ENCODE measurements around the gene EPHA2.

The EPHA2 gene

DNA sequence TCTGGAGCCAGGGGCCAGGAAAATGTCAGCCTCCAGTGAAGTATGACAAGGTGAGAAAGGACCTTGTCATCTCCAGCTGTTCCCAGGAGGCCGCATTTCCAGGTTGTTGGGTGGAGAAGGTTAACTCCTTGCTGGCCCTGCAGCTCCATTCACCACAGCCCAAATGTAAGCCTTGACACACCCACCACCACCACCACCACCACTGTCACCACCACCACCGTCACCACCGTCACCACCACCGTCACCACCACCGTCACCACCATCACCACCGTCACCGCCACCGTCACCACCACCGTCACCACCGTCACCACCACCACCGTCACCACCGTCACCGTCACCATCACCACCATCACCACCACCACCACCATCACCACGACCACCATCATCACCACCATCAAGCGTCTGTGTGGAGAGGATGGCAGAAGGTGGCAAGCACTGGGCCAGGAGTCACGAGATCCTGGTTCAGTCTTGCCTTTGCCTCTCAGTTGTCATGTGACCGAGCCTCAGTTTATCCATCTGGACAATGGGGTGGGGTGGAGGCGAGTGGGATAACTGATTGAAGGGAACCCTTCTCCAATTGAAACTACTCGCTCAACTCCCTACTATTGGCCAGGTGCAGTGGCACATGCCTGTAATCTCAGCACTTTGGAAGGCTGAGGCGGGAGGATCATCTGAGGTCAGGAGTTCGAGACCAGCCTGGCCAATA, 61.3 kb downstream of the EPHA2 start:
- H3K9ac ChIP-seq (ENCODE audit: low read length), result no peak overlapping the region
- H3K4me3 ChIP-seq (ENCODE audit: low read depth, low read length), result no peak overlapping the region
- no peaks in the 10 kb centered on the region for H3K36me3 ChIP-seq (ENCODE audit: control insufficient read depth, insufficient read depth, low read length)
- peaks cover 7% of the 10 kb centered on the region; the same call in 1 of the 2 replicates for H3K4me1 ChIP-seq (ENCODE audit: control insufficient read depth, insufficient read depth, low read length)
- no peaks in the 10 kb centered on the region for H3K27me3 ChIP-seq (ENCODE audit: control insufficient read depth, insufficient read depth, low read length)
- no peak overlapping the region for H3K27ac ChIP-seq (ENCODE audit: low read depth, low read length)
- no peaks in the 10 kb centered on the region for H3K9me3 ChIP-seq (ENCODE audit: control insufficient read depth, insufficient read depth, low read depth, low read length)

DNA sequence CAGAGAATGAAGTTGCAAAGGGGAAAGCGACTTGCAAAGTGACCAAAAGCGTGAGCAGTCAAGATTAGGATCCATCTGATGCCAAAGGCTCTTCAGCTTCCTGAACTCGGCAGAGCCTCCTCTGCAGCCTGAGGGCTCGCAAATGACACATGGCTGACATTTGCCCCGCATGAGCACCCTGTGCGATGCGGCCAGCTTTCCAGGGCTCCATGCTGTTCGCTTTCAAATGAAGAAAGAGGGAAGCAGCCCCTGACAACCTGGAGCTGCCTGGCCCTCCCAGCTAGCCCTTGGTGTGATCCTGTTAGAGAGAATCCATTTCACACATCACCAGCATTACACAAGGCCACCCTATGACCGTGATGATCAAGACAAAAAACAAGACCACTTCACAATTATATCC, 62.3 kb downstream of the EPHA2 start:
- H3K4me1 ChIP-seq (ENCODE audit: control insufficient read depth, insufficient read depth, low read length), result peaks cover 7% of the 10 kb centered on the region; the same call in 1 of the 2 replicates
- no peak overlapping the region for H3K9ac ChIP-seq (ENCODE audit: low read length)
- H3K9me3 ChIP-seq (ENCODE audit: control insufficient read depth, insufficient read depth, low read depth, low read length), result no peaks in the 10 kb centered on the region
- no peak overlapping the region for H3K27ac ChIP-seq (ENCODE audit: low read depth, low read length)
- no peaks in the 10 kb centered on the region for H3K27me3 ChIP-seq (ENCODE audit: control insufficient read depth, insufficient read depth, low read length)
- no peaks in the 10 kb centered on the region for H3K36me3 ChIP-seq (ENCODE audit: control insufficient read depth, insufficient read depth, low read length)
- no peak overlapping the region for H3K4me3 ChIP-seq (ENCODE audit: low read depth, low read length)

DNA sequence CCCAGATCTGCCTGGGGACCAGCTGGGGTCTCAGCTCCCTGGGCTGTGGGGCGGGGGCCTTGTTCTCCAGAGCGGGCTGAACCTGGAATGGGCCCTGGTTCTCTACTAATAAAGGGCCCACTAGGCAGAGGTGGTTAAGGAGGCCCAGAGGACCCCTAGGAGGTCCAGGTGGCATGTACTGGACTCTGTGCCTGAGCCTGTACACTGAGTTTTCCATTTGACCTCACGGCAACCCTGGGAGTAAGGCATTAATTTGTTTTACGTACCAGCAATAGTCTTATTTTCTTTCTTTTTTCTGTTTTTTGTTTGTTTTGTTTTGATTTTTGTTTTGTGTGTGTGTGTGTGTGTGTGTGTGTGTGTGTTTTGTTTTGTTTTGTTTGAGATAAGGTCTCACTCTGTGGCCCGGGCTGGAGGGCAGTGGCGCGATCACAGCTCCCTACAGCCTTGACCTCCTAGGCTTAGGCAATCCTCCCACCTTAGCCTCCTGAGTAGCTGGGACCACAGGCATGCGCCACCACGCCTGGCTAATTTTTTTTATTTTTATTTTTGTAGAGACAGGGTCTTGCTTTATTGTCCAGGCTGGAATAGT, 62.9 kb downstream of the EPHA2 start:
- H3K9me3 ChIP-seq (ENCODE audit: control insufficient read depth, insufficient read depth, low read depth, low read length), result no peaks in the 10 kb centered on the region
- H3K27ac ChIP-seq (ENCODE audit: low read depth, low read length), result no peak overlapping the region
- H3K36me3 ChIP-seq (ENCODE audit: control insufficient read depth, insufficient read depth, low read length), result no peaks in the 10 kb centered on the region
- no peak overlapping the region for H3K4me3 ChIP-seq (ENCODE audit: low read depth, low read length)
- peaks cover 10% of the 10 kb centered on the region; the same call in 1 of the 2 replicates for H3K4me1 ChIP-seq (ENCODE audit: control insufficient read depth, insufficient read depth, low read length)
- H3K27me3 ChIP-seq (ENCODE audit: control insufficient read depth, insufficient read depth, low read length), result no peaks in the 10 kb centered on the region
- no peak overlapping the region for H3K9ac ChIP-seq (ENCODE audit: low read length)

DNA sequence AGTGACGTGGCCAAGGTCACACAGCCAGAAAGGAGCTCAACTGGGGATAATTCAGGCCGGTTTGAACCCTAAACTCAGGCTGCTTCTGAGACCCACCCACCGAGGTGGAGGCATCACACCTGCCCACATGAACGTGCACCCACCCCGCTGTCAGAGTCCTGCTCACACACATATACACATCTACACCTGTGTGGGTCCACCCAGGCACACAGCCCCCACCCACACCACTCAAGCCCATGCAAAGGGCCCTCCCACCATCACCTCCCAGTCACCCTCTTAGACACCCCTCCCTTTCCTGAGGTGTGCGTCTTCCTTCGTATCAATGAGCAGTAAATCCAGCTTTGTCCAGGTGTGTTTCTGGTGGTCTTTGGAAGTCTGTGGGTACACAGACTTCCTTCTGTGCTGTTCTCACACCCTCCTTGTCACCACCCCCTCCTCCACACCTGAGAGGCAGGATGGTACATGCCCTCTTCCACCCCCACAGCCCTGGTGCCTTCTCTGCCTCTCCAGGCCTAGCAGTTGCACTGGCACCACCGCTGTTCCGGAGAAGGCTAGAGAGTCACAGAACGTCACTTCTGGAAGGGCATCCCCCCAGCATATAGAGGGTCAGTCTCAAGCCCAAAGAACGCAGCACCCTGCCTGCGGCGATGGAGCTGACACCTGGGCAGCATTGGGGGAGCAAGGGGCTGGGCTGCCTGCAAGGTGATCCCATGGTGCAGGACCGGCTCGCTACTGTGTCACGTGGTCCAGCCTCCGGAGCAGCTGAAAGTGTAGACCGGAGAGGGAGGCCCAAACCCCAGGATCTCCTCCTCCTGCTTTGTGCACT, 63.6 kb downstream of the EPHA2 start:
- Histone ChIP-seq H3K27me3 (ENCODE audit: control insufficient read depth, insufficient read depth, low read length) (no peaks in the 10 kb centered on the region), H3K9me3 (ENCODE audit: control insufficient read depth, insufficient read depth, low read depth, low read length) (no peaks in the 10 kb centered on the region), H3K27ac (ENCODE audit: low read depth, low read length) (no peak overlapping the region), H3K36me3 (ENCODE audit: control insufficient read depth, insufficient read depth, low read length) (no peaks in the 10 kb centered on the region), H3K9ac (ENCODE audit: low read length) (no peak overlapping the region), H3K4me1 (ENCODE audit: control insufficient read depth, insufficient read depth, low read length) (peaks cover 15% of the 10 kb centered on the region; the same call in 1 of the 2 replicates), H3K4me3 (ENCODE audit: low read depth, low read length) (no peak overlapping the region)

DNA sequence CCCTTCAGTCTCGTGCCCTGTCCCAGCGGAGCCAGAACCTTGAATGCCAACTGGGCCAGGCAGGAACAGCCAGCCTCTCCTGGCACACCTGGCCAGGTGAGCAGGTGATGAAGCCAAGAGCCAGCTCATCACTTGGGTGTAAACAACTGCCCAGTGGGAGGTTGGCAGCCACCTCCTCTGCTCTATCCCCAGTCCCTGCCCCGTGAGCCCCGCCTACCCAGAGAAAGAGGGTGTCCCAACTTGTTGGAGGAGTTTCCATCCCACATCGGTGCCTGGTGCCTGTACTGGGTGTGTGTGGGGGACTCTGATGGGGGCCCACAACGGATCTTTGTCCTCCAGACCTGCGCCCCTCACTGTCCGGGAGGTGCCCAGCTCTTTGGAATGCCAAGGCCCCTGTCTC, 64.6 kb downstream of the EPHA2 start:
- Histone ChIP-seq H3K4me1 (ENCODE audit: control insufficient read depth, insufficient read depth, low read length) (peaks cover 15% of the 10 kb centered on the region; the same call in 1 of the 2 replicates), H3K27me3 (ENCODE audit: control insufficient read depth, insufficient read depth, low read length) (no peaks in the 10 kb centered on the region), H3K4me3 (ENCODE audit: low read depth, low read length) (no peak overlapping the region), H3K9me3 (ENCODE audit: control insufficient read depth, insufficient read depth, low read depth, low read length) (no peaks in the 10 kb centered on the region), H3K27ac (ENCODE audit: low read depth, low read length) (no peak overlapping the region), H3K36me3 (ENCODE audit: control insufficient read depth, insufficient read depth, low read length) (no peaks in the 10 kb centered on the region), H3K9ac (ENCODE audit: low read length) (no peak overlapping the region)

DNA sequence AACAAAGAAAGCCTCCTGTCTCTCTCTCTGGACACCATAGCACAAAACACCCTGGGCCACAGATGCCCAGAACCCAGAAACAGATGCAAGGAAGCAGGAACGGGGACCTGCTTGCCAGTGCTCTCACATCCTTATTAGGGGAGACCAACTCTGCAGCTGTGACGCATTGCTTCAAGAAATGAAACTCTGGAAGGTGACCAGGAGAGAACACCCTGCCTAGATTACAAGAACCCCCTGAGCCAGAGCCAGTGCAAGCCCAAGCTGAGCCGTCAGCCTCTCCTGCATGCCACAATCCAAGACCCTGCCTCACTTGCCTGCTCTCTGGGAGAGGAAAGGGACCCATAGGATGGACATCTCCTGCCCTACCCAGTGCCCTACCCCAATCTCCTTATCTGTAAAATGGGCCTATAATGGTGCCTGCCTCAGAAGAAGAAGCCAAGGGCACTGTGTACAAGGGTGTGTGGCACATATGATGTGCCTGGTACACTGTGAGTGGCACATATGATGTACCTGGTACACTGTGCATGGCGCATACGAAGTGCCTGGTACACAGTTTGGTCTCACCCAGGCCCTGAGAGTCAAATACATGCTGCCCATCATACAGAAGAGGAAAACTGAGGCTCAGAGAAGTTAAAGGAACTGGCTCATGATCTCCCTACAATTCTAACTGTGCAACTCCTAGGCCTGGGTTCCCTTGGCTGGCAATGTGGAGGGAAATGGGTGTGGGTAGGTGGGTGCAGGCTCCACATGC, 65.6 kb downstream of the EPHA2 start:
- no peaks in the 10 kb centered on the region for H3K36me3 ChIP-seq (ENCODE audit: control insufficient read depth, insufficient read depth, low read length)
- no peaks in the 10 kb centered on the region for H3K9me3 ChIP-seq (ENCODE audit: control insufficient read depth, insufficient read depth, low read depth, low read length)
- no peak overlapping the region for H3K4me3 ChIP-seq (ENCODE audit: low read depth, low read length)
- no peaks in the 10 kb centered on the region for H3K27me3 ChIP-seq (ENCODE audit: control insufficient read depth, insufficient read depth, low read length)
- no peak overlapping the region for H3K27ac ChIP-seq (ENCODE audit: low read depth, low read length)
- H3K9ac ChIP-seq (ENCODE audit: low read length), result no peak overlapping the region
- peaks cover 15% of the 10 kb centered on the region; the same call in 1 of the 2 replicates for H3K4me1 ChIP-seq (ENCODE audit: control insufficient read depth, insufficient read depth, low read length)

DNA sequence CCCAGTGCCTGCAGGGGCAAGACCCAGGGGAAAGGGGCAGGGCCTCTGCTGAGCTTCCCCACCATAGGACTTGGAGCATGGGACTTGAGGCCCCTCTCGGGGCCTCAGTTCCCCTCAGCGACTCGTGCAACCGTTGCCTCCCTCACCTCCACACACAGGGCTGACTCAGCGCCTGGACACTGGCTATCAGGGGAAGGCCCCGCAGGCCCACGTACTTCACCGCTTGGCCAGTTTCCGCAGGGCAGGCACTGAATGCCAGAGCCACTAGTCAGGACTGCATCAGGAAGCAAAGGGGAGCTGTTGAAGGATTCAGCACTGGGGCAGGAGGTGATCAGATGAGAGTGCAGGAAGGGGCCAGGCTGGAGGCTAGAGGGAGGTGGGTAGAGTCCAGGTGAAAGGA, 66.9 kb downstream of the EPHA2 start:
- H3K4me3 ChIP-seq (ENCODE audit: low read depth, low read length), result no peak overlapping the region
- no peaks in the 10 kb centered on the region for H3K9me3 ChIP-seq (ENCODE audit: control insufficient read depth, insufficient read depth, low read depth, low read length)
- no peak overlapping the region for H3K27ac ChIP-seq (ENCODE audit: low read depth, low read length)
- peaks cover 13% of the 10 kb centered on the region; the same call in 1 of the 2 replicates for H3K4me1 ChIP-seq (ENCODE audit: control insufficient read depth, insufficient read depth, low read length)
- H3K9ac ChIP-seq (ENCODE audit: low read length), result no peak overlapping the region
- no peaks in the 10 kb centered on the region for H3K36me3 ChIP-seq (ENCODE audit: control insufficient read depth, insufficient read depth, low read length)
- H3K27me3 ChIP-seq (ENCODE audit: control insufficient read depth, insufficient read depth, low read length), result no peaks in the 10 kb centered on the region

DNA sequence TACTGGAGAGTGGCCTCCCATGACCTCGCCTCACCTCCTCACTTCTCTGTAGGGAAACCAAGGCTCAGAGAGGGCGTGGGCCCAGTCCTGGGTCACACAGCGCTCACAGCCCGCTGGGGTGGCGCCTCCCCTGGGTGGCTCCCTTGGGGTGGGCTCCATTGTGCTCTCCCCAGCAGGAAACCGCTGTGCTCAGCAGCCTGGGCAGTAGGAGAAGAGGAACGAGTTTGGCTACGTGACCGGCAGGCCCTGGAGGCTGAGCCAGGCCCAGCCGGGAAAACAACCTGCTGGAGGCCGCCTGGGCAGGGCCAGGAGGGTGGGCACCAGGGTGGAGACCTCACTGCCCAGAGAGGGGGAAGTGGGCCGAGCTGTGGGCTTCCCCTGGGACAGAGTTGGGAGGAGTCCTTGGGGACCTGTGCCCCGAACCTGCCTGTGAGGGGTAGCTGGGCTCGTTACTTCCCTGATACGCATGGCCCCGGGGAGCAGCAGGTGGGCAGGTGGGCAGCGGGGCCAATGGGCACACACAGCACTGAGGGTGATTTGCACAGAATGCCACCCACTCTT, 67.4 kb downstream of the EPHA2 start:
- H3K4me1 ChIP-seq (ENCODE audit: control insufficient read depth, insufficient read depth, low read length), result peaks cover 12% of the 10 kb centered on the region; the same call in 1 of the 2 replicates
- no peaks in the 10 kb centered on the region for H3K36me3 ChIP-seq (ENCODE audit: control insufficient read depth, insufficient read depth, low read length)
- H3K27ac ChIP-seq (ENCODE audit: low read depth, low read length), result no peak overlapping the region
- no peaks in the 10 kb centered on the region for H3K9me3 ChIP-seq (ENCODE audit: control insufficient read depth, insufficient read depth, low read depth, low read length)
- H3K27me3 ChIP-seq (ENCODE audit: control insufficient read depth, insufficient read depth, low read length), result no peaks in the 10 kb centered on the region
- H3K9ac ChIP-seq (ENCODE audit: low read length), result no peak overlapping the region
- no peak overlapping the region for H3K4me3 ChIP-seq (ENCODE audit: low read depth, low read length)

DNA sequence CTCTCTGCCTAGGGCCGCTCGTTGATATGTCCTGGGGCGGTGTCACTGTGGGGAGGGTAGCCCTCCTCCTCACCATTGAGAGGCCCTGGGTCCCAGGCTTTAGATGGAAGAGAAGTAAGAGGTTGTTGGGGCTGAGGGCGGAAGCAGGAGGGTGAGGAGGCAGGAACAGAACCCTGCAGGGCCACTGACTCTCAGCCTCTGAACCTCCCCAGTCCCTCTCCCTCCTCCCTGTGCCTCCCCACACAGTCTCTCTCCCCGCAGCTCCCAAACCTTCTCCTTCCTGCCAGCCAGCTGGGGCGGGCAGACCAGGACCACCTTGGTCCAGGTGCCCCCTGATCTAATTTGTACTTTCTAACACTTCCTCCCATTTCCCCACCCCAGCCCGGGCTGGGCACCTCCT, 68.1 kb downstream of the EPHA2 start:
- Histone ChIP-seq H3K36me3 (ENCODE audit: control insufficient read depth, insufficient read depth, low read length) (no peaks in the 10 kb centered on the region), H3K4me1 (ENCODE audit: control insufficient read depth, insufficient read depth, low read length) (peaks cover 12% of the 10 kb centered on the region; the same call in 1 of the 2 replicates), H3K4me3 (ENCODE audit: low read depth, low read length) (no peak overlapping the region), H3K9ac (ENCODE audit: low read length) (no peak overlapping the region), H3K27ac (ENCODE audit: low read depth, low read length) (no peak overlapping the region), H3K9me3 (ENCODE audit: control insufficient read depth, insufficient read depth, low read depth, low read length) (no peaks in the 10 kb centered on the region), H3K27me3 (ENCODE audit: control insufficient read depth, insufficient read depth, low read length) (no peaks in the 10 kb centered on the region)

DNA sequence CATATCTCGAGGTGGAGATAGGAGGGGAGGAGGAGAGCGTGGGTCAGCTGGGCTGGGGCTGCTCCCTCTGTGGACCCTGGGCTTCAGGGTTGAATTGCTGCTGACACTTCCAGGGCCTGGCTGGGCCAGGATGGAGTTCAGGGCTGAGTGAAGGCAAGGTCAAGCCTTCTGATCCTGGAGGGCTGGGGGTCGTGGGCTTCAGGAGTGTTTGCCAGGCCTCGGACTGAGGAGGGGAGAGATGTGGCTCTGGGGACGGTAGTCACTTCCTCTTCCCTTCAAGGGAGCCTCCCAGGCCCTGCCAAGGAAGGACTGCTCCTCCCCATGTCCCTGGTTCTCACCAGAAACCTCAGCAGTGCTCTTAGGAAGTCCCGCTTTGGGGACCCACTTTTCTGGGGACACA, 70.3 kb downstream of the EPHA2 start:
- Histone ChIP-seq H3K4me1 (ENCODE audit: control insufficient read depth, insufficient read depth, low read length) (peaks cover 12% of the 10 kb centered on the region; the same call in 1 of the 2 replicates), H3K9me3 (ENCODE audit: control insufficient read depth, insufficient read depth, low read depth, low read length) (no peaks in the 10 kb centered on the region), H3K36me3 (ENCODE audit: control insufficient read depth, insufficient read depth, low read length) (no peaks in the 10 kb centered on the region), H3K27ac (ENCODE audit: low read depth, low read length) (no peak overlapping the region), H3K4me3 (ENCODE audit: low read depth, low read length) (no peak overlapping the region), H3K27me3 (ENCODE audit: control insufficient read depth, insufficient read depth, low read length) (no peaks in the 10 kb centered on the region), H3K9ac (ENCODE audit: low read length) (no peak overlapping the region)

Data from HUES6 (cell line).